Mesothelial cell of epicardium (in vitro differentiated cells): ENCODE measurements around the gene UBE3A. TPM values are rescaled to one million over a fixed set of nuclear protein-coding genes. Genes with fewer than 3 reads are reported as not detected.

Source experiments
- DNase-seq, 2 experiments: peaks; one replicate each; pipeline ENCODE4 v3.0.0; 2021; ENCODE audit warnings: low spot score in 2 of 2; ENCODE audit not compliant: unreplicated experiment in 2 of 2
- H3K27ac Mint-ChIP-seq: 2 replicates; pipeline ENCODE4 v1.8.0; 2021; ENCODE audit warnings: mixed read lengths
- H3K27me3 Mint-ChIP-seq: 2 replicates; pipeline ENCODE4 v1.8.0; 2021; ENCODE audit warnings: low read depth, mixed read lengths
- H3K36me3 Mint-ChIP-seq: 2 replicates; pipeline ENCODE4 v1.8.0; 2021; ENCODE audit warnings: mixed read lengths
- H3K4me1 Mint-ChIP-seq: 2 replicates; pipeline ENCODE4 v1.8.0; 2021; ENCODE audit warnings: mixed read lengths
- H3K4me3 Mint-ChIP-seq: 2 replicates; pipeline ENCODE4 v1.8.0; 2021; ENCODE audit warnings: mild to moderate bottlenecking, moderate library complexity, mixed read lengths
- H3K9me3 Mint-ChIP-seq: 2 replicates; pipeline ENCODE4 v1.8.0; 2021; ENCODE audit warnings: mixed read lengths
- CTCF ChIP-seq: fragments of 200-600 bp; sonication (generic); IDR thresholded peaks from one replicate; pipeline ENCODE4 v1.5.0; 2021; ENCODE audit warnings: antibody characterized with exemption; ENCODE audit not compliant: unreplicated experiment
- total RNA-seq: library from RNA; stranded (reverse); gene quantifications from 3 replicates; pipeline ENCODE4 v1.2.1, GENCODE V29; 2021

The UBE3A gene
- total RNA-seq, 1 donor from 2014 or later, result 138 TPM

- H3K36me3 Mint-ChIP-seq, result no peaks in the 10 kb centered on the region
- TF ChIP-seq CTCF, result no peak
- no peaks in the 10 kb centered on the region for H3K27me3 Mint-ChIP-seq
- DNase-seq, result no peak
- H3K9me3 Mint-ChIP-seq, result peaks cover 28% of the 10 kb centered on the region
- no peak overlapping the region for H3K27ac Mint-ChIP-seq
- H3K4me1 Mint-ChIP-seq, result no peaks in the 10 kb centered on the region
- H3K4me3 Mint-ChIP-seq, result no peak overlapping the region
These were observed 12.7 kb upstream of the UBE3A start for GRCh38 chr15:25451501-25451900.

GRCh38 chr15:25450163-25450562, 11.3 kb upstream of the UBE3A start:
- H3K27me3 Mint-ChIP-seq, result no peaks in the 10 kb centered on the region
- no peak for DNase-seq
- no peaks in the 10 kb centered on the region for H3K4me1 Mint-ChIP-seq
- H3K4me3 Mint-ChIP-seq, result no peak overlapping the region
- TF ChIP-seq CTCF, result no peak
- no peak overlapping the region for H3K27ac Mint-ChIP-seq
- H3K36me3 Mint-ChIP-seq, result no peaks in the 10 kb centered on the region
- H3K9me3 Mint-ChIP-seq, result peaks cover 28% of the 10 kb centered on the region

- Mint-ChIP-seq H3K27ac (no peak overlapping the region), H3K4me1 (no peaks in the 10 kb centered on the region), H3K4me3 (no peak overlapping the region), H3K27me3 (no peaks in the 10 kb centered on the region), H3K36me3 (no peaks in the 10 kb centered on the region), H3K9me3 (peaks cover 11% of the 10 kb centered on the region)
- DNase-seq, result no peak
- no peak for TF ChIP-seq CTCF
These were observed 7.3 kb upstream of the UBE3A start for GRCh38 chr15:25446076-25446475.

GRCh38 chr15:25445412-25445811, 6.6 kb upstream of the UBE3A start:
- Mint-ChIP-seq H3K27me3 (no peaks in the 10 kb centered on the region), H3K27ac (no peak overlapping the region), H3K4me1 (no peaks in the 10 kb centered on the region), H3K4me3 (no peak overlapping the region), H3K36me3 (no peaks in the 10 kb centered on the region), H3K9me3 (peaks cover 7% of the 10 kb centered on the region)
- no peak for DNase-seq
- no peak for TF ChIP-seq CTCF

- Mint-ChIP-seq H3K4me3 (no peak overlapping the region), H3K27me3 (no peaks in the 10 kb centered on the region), H3K27ac (no peak overlapping the region), H3K9me3 (no peaks in the 10 kb centered on the region), H3K36me3 (no peaks in the 10 kb centered on the region), H3K4me1 (peaks cover 15% of the 10 kb centered on the region)
- no peak for DNase-seq
- TF ChIP-seq CTCF, result no peak
These were observed 2.3 kb upstream of the UBE3A start for GRCh38 chr15:25441111-25441510.

- Mint-ChIP-seq H3K9me3 (no peaks in the 10 kb centered on the region), H3K36me3 (no peaks in the 10 kb centered on the region), H3K4me3 (peak overlapping the region; percentile 87), H3K4me1 (peaks cover 21% of the 10 kb centered on the region), H3K27me3 (no peaks in the 10 kb centered on the region), H3K27ac (peak overlapping the region; percentile 96)
- DNase-seq, result no peak
- no peak for TF ChIP-seq CTCF
These were observed 579 bp upstream of the UBE3A start for GRCh38 chr15:25439369-25439836.
